Trophoblast cell (in vitro differentiated cells and primary cell): ENCODE results near the gene NOC2L.
A peak's percentile ranks its signal among the peaks of the same experiment; 100 is the strongest.

Experiments
- DNase-seq, 2 donors: peaks; one replicate each; pipeline ENCODE4 v3.0.0-alpha.2; 2016
- H2AFZ ChIP-seq: 2 replicates; pipeline ENCODE4 v1.6.1; 2013; ENCODE audit warnings: low read length, moderate library complexity, mild to moderate bottlenecking; ENCODE audit not compliant: insufficient read depth, poor library complexity
- H2AK5ac ChIP-seq: 2 replicates; pipeline ENCODE4 v1.6.1; 2013; ENCODE audit warnings: mild to moderate bottlenecking, low read length
- H2BK120ac ChIP-seq: 2 replicates; pipeline ENCODE4 v1.6.1; 2013; ENCODE audit warnings: low read length, mild to moderate bottlenecking, moderate library complexity; ENCODE audit not compliant: insufficient read depth, poor library complexity
- H2BK12ac ChIP-seq: 2 replicates; pipeline ENCODE4 v1.6.1; 2013; ENCODE audit warnings: mild to moderate bottlenecking, low read length, moderate library complexity
- H2BK5ac ChIP-seq: 2 replicates; pipeline ENCODE4 v1.6.1; 2013; ENCODE audit warnings: low read length, low read depth, moderate library complexity, mild to moderate bottlenecking; ENCODE audit not compliant: poor library complexity
- H3K14ac ChIP-seq: 2 replicates; pipeline ENCODE4 v1.6.1; 2013; ENCODE audit warnings: mild to moderate bottlenecking, low read length
- H3K18ac ChIP-seq: 2 replicates; pipeline ENCODE4 v1.6.1; 2013; ENCODE audit warnings: mild to moderate bottlenecking, low read length
- H3K23ac ChIP-seq: 2 replicates; pipeline ENCODE4 v1.6.1; 2013; ENCODE audit warnings: low read length
- H3K27ac ChIP-seq: 2 replicates; pipeline ENCODE4 v1.5.1; 2013; ENCODE audit warnings: low read depth, mild to moderate bottlenecking, inconsistent platforms, low read length, moderate library complexity
- H3K27me3 ChIP-seq: 2 replicates; pipeline ENCODE4 v1.6.1; 2013; ENCODE audit warnings: inconsistent platforms, mild to moderate bottlenecking, low read length, moderate library complexity; ENCODE audit not compliant: insufficient read depth
- H3K36me3 ChIP-seq, 2 experiments: 1 replicate in 1 of 2; 2 replicates in 1 of 2; pipeline ENCODE4 v1.6.1; 2013; ENCODE audit warnings: low read length in 2 of 2, mild to moderate bottlenecking in 2 of 2, moderate library complexity in 1 of 2; ENCODE audit not compliant: insufficient read depth in 2 of 2, control insufficient read depth in 1 of 2
- H3K4ac ChIP-seq: 2 replicates; pipeline ENCODE4 v1.6.1; 2013; ENCODE audit warnings: low read depth, mild to moderate bottlenecking, low read length, moderate library complexity
- H3K4me1 ChIP-seq, 2 experiments: 1 replicate in 1 of 2; 2 replicates in 1 of 2; pipeline ENCODE4 v1.6.1; 2013; ENCODE audit warnings: low read length in 2 of 2, mild to moderate bottlenecking in 2 of 2, moderate library complexity in 1 of 2; ENCODE audit not compliant: insufficient read depth in 2 of 2, control insufficient read depth in 1 of 2
- H3K4me2 ChIP-seq: 2 replicates; pipeline ENCODE4 v1.6.1; 2013; ENCODE audit warnings: inconsistent platforms, mild to moderate bottlenecking, low read length, moderate library complexity
- H3K4me3 ChIP-seq: 2 replicates; pipeline ENCODE4 v1.5.1; 2013; ENCODE audit warnings: mild to moderate bottlenecking, low read depth, low read length, inconsistent platforms
- H3K79me1 ChIP-seq: one replicate; pipeline ENCODE4 v1.6.1; 2013; ENCODE audit warnings: low read length
- H3K79me2 ChIP-seq: 2 replicates; pipeline ENCODE4 v1.6.1; 2013; ENCODE audit warnings: low read length, mild to moderate bottlenecking; ENCODE audit not compliant: control insufficient read depth, insufficient read depth, poor library complexity
- H3K9ac ChIP-seq: 2 replicates; pipeline ENCODE4 v1.6.1; 2013; ENCODE audit warnings: mild to moderate bottlenecking, low read length
- H3K9me3 ChIP-seq: 2 replicates; pipeline ENCODE4 v1.6.1; 2013; ENCODE audit warnings: low read depth, mild to moderate bottlenecking, control low read depth, inconsistent platforms, low read length; ENCODE audit not compliant: insufficient read depth
- H4K12ac ChIP-seq: 2 replicates; pipeline ENCODE4 v1.6.1; 2013; ENCODE audit warnings: low read depth, mild to moderate bottlenecking, low read length, moderate library complexity
- H4K8ac ChIP-seq: 2 replicates; pipeline ENCODE4 v1.6.1; 2013; ENCODE audit warnings: low read depth, mild to moderate bottlenecking, low read length, moderate library complexity
- H4K91ac ChIP-seq: one replicate; pipeline ENCODE4 v1.6.1; 2013; ENCODE audit warnings: low read depth, mild to moderate bottlenecking, low read length, moderate library complexity
- WGBS: extraction: QIAGEN DNeasy Blood & Tissue Kit; methylation state at CpG from one replicate; pipeline ENCODE4 v1.1.7; 2013; ENCODE audit warnings: missing lambda C conversion rate; ENCODE audit not compliant: insufficient read length, insufficient coverage; ENCODE audit errors: extremely low coverage; 5-methylcytosine and 5-hydroxymethylcytosine counted together

The NOC2L gene

DNA sequence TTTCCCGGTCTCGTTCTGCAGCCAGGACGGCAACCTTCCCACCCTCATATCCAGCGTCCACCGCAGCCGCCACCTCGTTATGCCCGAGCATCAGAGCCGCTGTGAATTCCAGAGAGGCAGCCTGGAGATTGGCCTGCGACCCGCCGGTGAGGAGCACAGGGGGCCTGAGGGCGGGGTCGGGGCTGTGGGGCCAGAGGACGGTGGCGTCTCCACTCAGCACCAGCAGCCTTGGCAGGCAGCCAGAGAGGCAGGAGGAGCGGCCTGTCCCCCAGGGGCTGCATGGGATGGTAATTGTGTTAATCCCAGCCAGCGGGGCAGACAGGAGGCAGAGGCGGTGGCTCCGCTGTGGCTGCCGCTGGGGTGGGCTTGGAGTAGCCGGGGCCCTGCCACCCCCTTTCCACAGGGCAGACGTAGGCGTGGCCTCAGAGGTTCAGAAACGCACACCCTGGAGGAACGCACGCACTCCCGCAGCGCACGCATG, 23.3 kb downstream of the NOC2L start:
- H2BK5ac ChIP-seq: no peak overlapping the region
- no peak overlapping the region for H3K27ac ChIP-seq
- H2AFZ ChIP-seq: no peak overlapping the region
- DNase-seq: no peak
- peaks cover 11% of the 10 kb centered on the region for H3K27me3 ChIP-seq
- H3K4me2 ChIP-seq: no peak overlapping the region
- peaks cover 4% of the 10 kb centered on the region for H3K79me2 ChIP-seq
- no peak overlapping the region for H3K23ac ChIP-seq
- H3K4me1 ChIP-seq: peaks cover 22 to 29% of the 10 kb centered on the region in 2 experiments
- H4K91ac ChIP-seq: no peak overlapping the region
- peaks cover under 1 to 3% of the 10 kb centered on the region in 2 experiments for H3K36me3 ChIP-seq
- no peak overlapping the region for H3K18ac ChIP-seq
- no peak overlapping the region for H3K14ac ChIP-seq
- H3K9ac ChIP-seq: no peak overlapping the region
- H3K4ac ChIP-seq: no peak overlapping the region
- peaks cover 11% of the 10 kb centered on the region for H3K79me1 ChIP-seq
- no peak overlapping the region for H4K8ac ChIP-seq
- H4K12ac ChIP-seq: no peak overlapping the region
- H3K4me3 ChIP-seq: no peak overlapping the region
- no peak overlapping the region for H2BK120ac ChIP-seq
- WGBS: no CpG with 5 or more reads among the region's 30 CpGs
- H2BK12ac ChIP-seq: no peak overlapping the region
- peaks cover 5% of the 10 kb centered on the region for H3K9me3 ChIP-seq
- H2AK5ac ChIP-seq: no peak overlapping the region

DNA sequence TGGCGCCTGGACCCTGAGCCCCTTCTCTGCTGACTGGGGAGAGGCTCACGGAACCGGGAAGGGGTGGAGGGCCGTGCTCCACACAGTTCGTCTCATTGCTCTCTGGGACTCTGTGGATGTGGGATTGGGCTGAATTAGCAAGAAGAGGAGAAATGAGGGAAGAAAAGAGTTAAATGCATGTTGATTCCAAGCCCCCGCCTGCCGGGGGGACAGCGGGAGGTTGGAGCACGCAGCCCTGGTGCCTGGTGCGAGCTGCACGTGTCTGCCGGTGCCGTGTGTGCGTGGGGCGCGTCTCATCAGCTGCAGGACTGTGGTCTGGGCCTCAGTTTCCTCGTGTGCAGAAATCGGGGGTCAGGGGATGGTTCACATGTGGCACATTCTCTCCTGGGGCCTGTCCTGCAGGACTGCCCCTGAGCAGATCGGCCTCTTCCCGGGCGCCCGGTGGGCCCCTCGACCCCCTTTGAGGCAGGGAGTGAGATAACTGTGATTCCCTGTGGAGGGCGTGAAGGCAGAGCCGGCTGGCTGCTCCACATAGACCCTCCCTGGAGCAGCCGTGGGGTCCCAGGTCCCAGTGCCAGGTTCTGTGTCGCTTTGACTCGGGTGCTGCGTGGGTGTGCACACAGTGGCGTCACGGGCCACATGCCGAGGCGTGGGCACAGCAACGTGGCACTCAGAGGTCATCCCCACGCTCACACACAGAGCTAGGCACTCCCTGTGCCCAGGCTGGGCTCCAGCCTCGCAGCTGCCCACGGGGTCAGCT, 23.9 kb downstream of the NOC2L start:
- H4K91ac ChIP-seq: no peak overlapping the region
- H3K79me1 ChIP-seq: peaks cover 6% of the 10 kb centered on the region
- peaks cover 4 to 6% of the 10 kb centered on the region in 2 experiments for H3K36me3 ChIP-seq
- no peak overlapping the region for H2AK5ac ChIP-seq
- H2BK120ac ChIP-seq: no peak overlapping the region
- H3K14ac ChIP-seq: no peak overlapping the region
- no peak overlapping the region for H3K27ac ChIP-seq
- H2BK12ac ChIP-seq: no peak overlapping the region
- no peak overlapping the region for H4K8ac ChIP-seq
- H4K12ac ChIP-seq: no peak overlapping the region
- no peak overlapping the region for H3K9ac ChIP-seq
- no peak overlapping the region for H3K18ac ChIP-seq
- H3K23ac ChIP-seq: peak overlapping the region; percentile 5
- H3K79me2 ChIP-seq: peaks cover 2% of the 10 kb centered on the region
- no peak overlapping the region for H2AFZ ChIP-seq
- H3K4me2 ChIP-seq: no peak overlapping the region
- WGBS: no CpG with 5 or more reads among the region's 37 CpGs
- no peak overlapping the region for H3K4me3 ChIP-seq
- H3K9me3 ChIP-seq: peaks cover 5% of the 10 kb centered on the region
- H3K27me3 ChIP-seq: peaks cover 8% of the 10 kb centered on the region
- H3K4ac ChIP-seq: no peak overlapping the region
- no peak overlapping the region for H2BK5ac ChIP-seq
- DNase-seq: no peak
- H3K4me1 ChIP-seq: peaks cover 17 to 23% of the 10 kb centered on the region in 2 experiments

DNA sequence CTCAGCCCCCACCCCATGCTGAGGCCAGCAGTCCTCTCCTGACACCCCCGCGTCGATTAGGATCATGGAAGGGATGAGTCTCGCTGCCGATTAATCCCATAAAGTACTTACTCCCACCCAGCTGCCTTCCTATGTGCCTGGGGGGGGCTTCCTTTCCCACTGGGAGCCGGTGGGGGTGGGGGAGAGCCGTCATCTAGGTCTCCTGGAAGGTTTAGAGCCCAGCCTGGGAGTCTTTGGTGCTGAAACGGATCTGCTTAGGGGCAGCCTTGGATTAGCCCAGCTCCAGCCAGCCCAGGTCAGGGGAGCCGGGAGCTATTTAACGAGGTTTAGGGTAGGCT, 25.5 kb downstream of the NOC2L start:
- Histone ChIP-seq H3K4me2 (no peak overlapping the region), H3K4ac (no peak overlapping the region), H4K91ac (no peak overlapping the region), H3K27ac (no peak overlapping the region), H4K12ac (no peak overlapping the region), H3K79me1 (no peaks in the 10 kb centered on the region), H2BK120ac (no peak overlapping the region), H3K9ac (no peak overlapping the region), H3K9me3 (peaks cover 5% of the 10 kb centered on the region), H3K4me3 (no peak overlapping the region), H2BK5ac (no peak overlapping the region), H2AFZ (no peak overlapping the region), H3K14ac (no peak overlapping the region), H3K4me1 (peaks cover 5 to 9% of the 10 kb centered on the region in 2 experiments), H3K23ac (no peak overlapping the region), H2BK12ac (no peak overlapping the region), H3K36me3 (peaks cover 3 to 8% of the 10 kb centered on the region in 2 experiments), H3K18ac (no peak overlapping the region), H3K27me3 (peaks cover 8% of the 10 kb centered on the region), H2AK5ac (no peak overlapping the region), H4K8ac (no peak overlapping the region), H3K79me2 (no peaks in the 10 kb centered on the region)
- DNase-seq: no peak
- WGBS: no CpG with 5 or more reads among the region's 10 CpGs

DNA sequence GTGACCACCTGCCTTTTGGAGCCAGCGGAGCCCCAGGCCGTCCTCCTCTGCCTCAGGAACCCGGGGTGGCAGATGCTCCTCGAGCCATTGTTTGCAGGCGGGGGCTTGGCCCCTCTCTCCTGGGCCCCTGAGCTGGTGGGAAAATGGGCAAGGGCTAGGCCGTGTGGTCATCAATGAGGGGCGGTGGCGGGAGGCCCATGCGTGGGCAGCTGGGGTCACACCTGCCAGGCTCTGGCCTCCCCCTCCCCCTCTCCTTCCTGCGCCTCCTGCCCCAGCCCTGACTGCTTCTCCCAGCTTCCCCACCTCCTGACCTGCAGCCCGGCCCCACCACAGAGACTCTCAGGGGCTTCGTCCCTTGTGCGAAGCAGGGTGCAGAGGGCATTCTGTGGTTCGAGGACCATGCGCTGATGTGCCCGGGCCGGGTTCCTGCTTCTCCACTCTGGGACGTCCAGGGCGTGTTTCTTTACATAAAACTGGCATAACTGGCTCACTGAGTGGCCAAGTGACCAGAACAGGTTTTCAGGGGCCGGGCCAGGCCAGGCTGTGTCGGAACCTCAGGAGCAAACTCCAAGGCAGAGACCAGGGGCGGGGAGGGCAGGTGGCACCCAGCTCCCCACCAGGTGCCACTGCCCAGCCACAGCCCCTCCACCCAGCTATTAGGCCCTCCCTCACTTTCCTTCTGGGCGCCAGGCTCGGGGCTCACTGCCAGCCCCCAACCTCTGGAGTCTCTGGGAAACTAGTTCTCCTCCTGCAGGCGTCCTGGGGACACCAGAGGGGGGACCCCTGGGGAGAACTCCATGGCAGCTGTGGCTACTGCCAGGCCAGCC, 26.1 kb downstream of the NOC2L start:
- H3K14ac ChIP-seq: no peak overlapping the region
- no peak overlapping the region for H3K9ac ChIP-seq
- no CpG with 5 or more reads among the region's 25 CpGs for WGBS
- H3K4me3 ChIP-seq: no peak overlapping the region
- H2AK5ac ChIP-seq: no peak overlapping the region
- H3K79me2 ChIP-seq: no peaks in the 10 kb centered on the region
- no peak overlapping the region for H3K27ac ChIP-seq
- no peak overlapping the region for H2BK5ac ChIP-seq
- no peak overlapping the region for H3K23ac ChIP-seq
- peak in 1 of 2 donors; percentile 36 for DNase-seq
- no peak overlapping the region for H4K8ac ChIP-seq
- H2BK12ac ChIP-seq: no peak overlapping the region
- peaks cover 5% of the 10 kb centered on the region for H3K9me3 ChIP-seq
- H3K18ac ChIP-seq: no peak overlapping the region
- no peak overlapping the region for H4K91ac ChIP-seq
- H2BK120ac ChIP-seq: no peak overlapping the region
- peaks cover 3 to 8% of the 10 kb centered on the region in 2 experiments for H3K36me3 ChIP-seq
- H4K12ac ChIP-seq: no peak overlapping the region
- no peak overlapping the region for H3K4ac ChIP-seq
- peaks cover 0 to 4% of the 10 kb centered on the region in 2 experiments for H3K4me1 ChIP-seq
- H3K27me3 ChIP-seq: peaks cover 8% of the 10 kb centered on the region
- no peak overlapping the region for H3K4me2 ChIP-seq
- no peak overlapping the region for H2AFZ ChIP-seq
- H3K79me1 ChIP-seq: no peaks in the 10 kb centered on the region
